HTERT RPE-1 (cell line): ENCODE results near the gene PKD1.
"Not testable (repeated sequence)": the region's sequence is repeated elsewhere in the genome, so short reads cannot be mapped to it uniquely, and the experiment has no call there.

Experiments used
- in situ Hi-C: fragments of 300-500 bp; cut with MboI; formaldehyde crosslinking; loops from 4 replicates; pipeline ENCODE4 v1.14.3; 2020; ENCODE audit warnings: low sequenced_read_pairs

PKD1 gene

GRCh38 chr16:2126161-2126743, 9.4 kb downstream of the PKD1 start:
- in situ Hi-C loops: not testable (repeated sequence)

GRCh38 chr16:2125609-2126008, 10.1 kb downstream of the PKD1 start:
- in situ Hi-C loops: not testable (repeated sequence)

- in situ Hi-C loops: not testable (repeated sequence)
These were observed 10.8 kb downstream of the PKD1 start for GRCh38 chr16:2124694-2125444.

GRCh38 chr16:2124377-2124693, 11.4 kb downstream of the PKD1 start:
- in situ Hi-C loops: not testable (repeated sequence)

- in situ Hi-C loops: not testable (repeated sequence)
These were observed 11.9 kb downstream of the PKD1 start for GRCh38 chr16:2123706-2124376.

GRCh38 chr16:2122934-2123683, 12.6 kb downstream of the PKD1 start:
- in situ Hi-C loops: not testable (repeated sequence)

GRCh38 chr16:2122429-2122828, 13.3 kb downstream of the PKD1 start:
- in situ Hi-C loops: no loop called here

- in situ Hi-C loops: no loop called here
These were observed 13.8 kb downstream of the PKD1 start for GRCh38 chr16:2121853-2122252.

GRCh38 chr16:2121325-2121724, 14.4 kb downstream of the PKD1 start:
- in situ Hi-C loops: not testable (repeated sequence)

GRCh38 chr16:2117960-2118722, 17.6 kb downstream of the PKD1 start:
- in situ Hi-C loops: not testable (repeated sequence)

- in situ Hi-C loops: not testable (repeated sequence)
These were observed 18.4 kb downstream of the PKD1 start for GRCh38 chr16:2117341-2117740.

- in situ Hi-C loops: not testable (repeated sequence)
These were observed 19.3 kb downstream of the PKD1 start for GRCh38 chr16:2116428-2116827.

GRCh38 chr16:2115591-2115973, 20.1 kb downstream of the PKD1 start:
- in situ Hi-C loops: no loop called here

- in situ Hi-C loops: not testable (repeated sequence)
These were observed 20.7 kb downstream of the PKD1 start for GRCh38 chr16:2114885-2115590.

GRCh38 chr16:2114225-2114624, 21.5 kb downstream of the PKD1 start:
- in situ Hi-C loops: not testable (repeated sequence)

- in situ Hi-C loops: not testable (repeated sequence)
These were observed 23.1 kb downstream of the PKD1 start for GRCh38 chr16:2112539-2113106.

GRCh38 chr16:2111412-2112335, 24.0 kb downstream of the PKD1 start:
- in situ Hi-C loops: not testable (repeated sequence)

GRCh38 chr16:2111009-2111353, 24.7 kb downstream of the PKD1 start:
- in situ Hi-C loops: not testable (repeated sequence)
